ENCODE results near the gene MAML1.

The MAML1 gene

DNA sequence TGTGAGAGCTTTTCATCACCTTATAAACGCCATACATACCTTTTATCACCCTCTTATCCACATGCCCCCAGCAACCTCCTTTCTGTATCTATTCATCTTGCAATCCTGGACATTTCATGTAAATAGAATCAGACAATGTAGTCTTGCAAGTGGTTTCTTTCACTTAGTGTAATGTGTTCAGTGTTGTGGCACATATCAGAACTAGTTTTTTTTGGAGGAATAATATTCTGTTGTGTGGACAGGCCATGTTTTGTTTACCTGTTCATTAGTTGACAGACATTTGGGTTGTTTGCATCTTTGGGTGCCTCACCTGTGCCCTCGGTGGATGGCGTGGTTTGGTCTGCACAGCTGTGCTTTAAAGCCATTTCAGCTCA, 89.4 kb downstream of the MAML1 start:
- DNase-seq, result no peak
- WGBS (ENCODE audit: insufficient coverage), result 100% methylated on average over 2 of the region's 3 CpGs
- Histone ChIP-seq H3K36me3 (ENCODE audit: control insufficient read depth in 4 of 4, insufficient read depth in 4 of 4, low read length in 3 of 4) (peaks cover 16 to 47% (median 37%) of the 10 kb centered on the region in 4 experiments), H3K27ac (ENCODE audit: insufficient read depth in 1 of 2, low read depth in 1 of 2, low read length in 2 of 2, poor library complexity in 1 of 2, severe bottlenecking in 2 of 2) (peak overlapping the region in 1 of 2 experiments; percentile 95), H3K27me3 (replicated peaks in 2 of 5; ENCODE audit: control insufficient read depth in 4 of 5, insufficient read depth in 5 of 5, low read length in 4 of 5) (no peaks in the 10 kb centered on the region), H3K4me3 (ENCODE audit: control insufficient read depth in 1 of 7, extremely low read depth in 1 of 7, insufficient read depth in 4 of 7, low read depth in 2 of 7, low read length in 6 of 7) (peak overlapping the region in 6 of 7 experiments; percentile 82 to 96 (median 88)), H3K4me1 (ENCODE audit: control extremely low read depth in 1 of 4, control insufficient read depth in 4 of 4, insufficient read depth in 4 of 4, low read length in 3 of 4) (peaks cover 0 to 50% (median 45%) of the 10 kb centered on the region in 4 experiments), H3K9me3 (ENCODE audit: control extremely low read depth in 1 of 5, control insufficient read depth in 4 of 5, insufficient read depth in 2 of 5, low read depth in 1 of 5, low read length in 4 of 5) (no peaks in the 10 kb centered on the region)
- ChIA-PET POLR2A (interaction anchor here (0.6 to 9.1 kb wide), 6 partner anchors 10 to 655 kb away, joined by 3 to 131 read pairs (median 6); partner anchors contain the start of genes MAML1 and MGAT4B), CTCF (interaction anchor here (1.0 to 14.0 kb wide), 4 partner anchors 8 to 20 kb away, joined by 3 to 124 read pairs (median 4); no protein-coding TSS in a partner anchor)

DNA sequence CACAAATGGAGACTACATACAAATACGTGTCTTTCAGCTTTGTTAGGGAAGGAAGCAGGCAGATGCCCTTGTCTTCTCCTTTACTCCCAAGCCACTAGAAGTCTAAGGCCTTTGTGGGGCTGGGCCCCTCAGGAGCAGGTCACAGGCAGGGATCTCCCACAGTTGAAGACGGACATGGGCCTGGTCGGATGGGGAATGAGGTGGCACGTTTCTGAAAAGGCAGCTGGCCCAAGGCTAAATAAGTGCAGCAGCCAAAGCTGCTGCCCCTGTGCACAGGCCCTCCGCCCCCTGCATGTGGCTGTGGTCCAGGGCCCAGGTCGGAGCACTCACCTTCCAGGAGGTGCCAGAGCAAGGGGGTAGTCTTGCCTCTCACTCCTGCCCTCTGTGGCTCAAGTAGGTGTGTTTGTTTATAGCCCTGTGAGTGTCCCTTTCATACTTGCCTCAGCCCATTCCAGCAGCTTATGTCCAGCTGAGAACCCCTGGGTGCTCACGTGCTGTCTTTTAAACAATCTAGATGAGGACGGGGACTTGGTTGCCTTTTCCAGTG, 89.9 kb downstream of the MAML1 start:
- Histone ChIP-seq H3K27ac (ENCODE audit: insufficient read depth in 1 of 2, low read depth in 1 of 2, low read length in 2 of 2, poor library complexity in 1 of 2, severe bottlenecking in 2 of 2) (peak overlapping the region in 1 of 2 experiments; percentile 95), H3K4me3 (ENCODE audit: control insufficient read depth in 1 of 7, extremely low read depth in 1 of 7, insufficient read depth in 4 of 7, low read depth in 2 of 7, low read length in 6 of 7) (peak overlapping the region in 6 of 7 experiments; percentile 21 to 96 (median 88)), H3K36me3 (ENCODE audit: control insufficient read depth in 4 of 4, insufficient read depth in 4 of 4, low read length in 3 of 4) (peaks cover 16 to 48% (median 38%) of the 10 kb centered on the region in 4 experiments), H3K4me1 (ENCODE audit: control extremely low read depth in 1 of 4, control insufficient read depth in 4 of 4, insufficient read depth in 4 of 4, low read length in 3 of 4) (peaks cover 0 to 49% (median 43%) of the 10 kb centered on the region in 4 experiments), H3K27me3 (replicated peaks in 2 of 5; ENCODE audit: control insufficient read depth in 4 of 5, insufficient read depth in 5 of 5, low read length in 4 of 5) (no peaks in the 10 kb centered on the region), H3K9me3 (ENCODE audit: control extremely low read depth in 1 of 5, control insufficient read depth in 4 of 5, insufficient read depth in 2 of 5, low read depth in 1 of 5, low read length in 4 of 5) (no peaks in the 10 kb centered on the region)
- DNase-seq, result no peak
- POLR2A ChIA-PET, result interaction anchor here (0.6 to 9.1 kb wide), 6 partner anchors 10 to 655 kb away, joined by 3 to 131 read pairs (median 6); partner anchors contain the start of genes MAML1 and MGAT4B
- CTCF ChIA-PET, result interaction anchor here (1.0 to 14.0 kb wide), 4 partner anchors 9 to 20 kb away, joined by 3 to 124 read pairs (median 4); no protein-coding TSS in a partner anchor
- WGBS (ENCODE audit: insufficient coverage), result 79% methylated on average over 6 of the region's 8 CpGs

DNA sequence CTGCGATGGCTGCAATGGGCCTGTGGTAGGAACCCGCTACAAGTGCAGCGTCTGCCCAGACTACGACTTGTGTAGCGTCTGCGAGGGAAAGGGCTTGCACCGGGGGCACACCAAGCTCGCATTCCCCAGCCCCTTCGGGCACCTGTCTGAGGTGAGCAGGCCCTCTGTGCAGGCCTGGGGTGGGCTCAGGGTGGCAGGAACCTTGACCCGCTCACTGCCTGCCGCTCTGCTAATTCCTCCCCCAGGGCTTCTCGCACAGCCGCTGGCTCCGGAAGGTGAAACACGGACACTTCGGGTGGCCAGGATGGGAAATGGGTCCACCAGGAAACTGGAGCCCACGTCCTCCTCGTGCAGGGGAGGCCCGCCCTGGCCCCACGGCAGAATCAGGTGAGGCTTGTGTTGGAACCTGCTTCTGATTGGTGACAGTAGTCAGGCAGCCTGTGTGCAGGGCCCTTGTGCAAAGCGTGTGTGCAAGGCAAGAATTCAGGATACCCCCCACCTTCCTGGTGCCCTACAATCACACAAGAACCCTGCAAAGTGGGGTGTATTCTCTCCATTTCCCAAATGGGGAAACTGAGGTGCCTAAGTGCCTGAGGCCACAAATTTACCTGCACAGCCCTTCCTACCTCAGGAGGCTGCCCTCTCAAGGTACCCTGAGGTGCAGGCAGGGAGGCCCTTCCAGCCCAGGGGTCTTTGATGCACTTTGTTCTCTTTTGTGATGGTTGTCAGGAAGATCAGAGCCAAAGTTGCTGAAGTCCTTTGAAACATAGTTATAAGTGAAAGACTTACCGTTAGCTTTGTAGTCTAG, 91.5 kb downstream of the MAML1 start:
- 97% methylated on average over 16 of the region's 22 CpGs for WGBS (ENCODE audit: insufficient coverage)
- no peak overlapping the region for H3K27ac ChIP-seq (ENCODE audit: insufficient read depth in 1 of 2, low read depth in 1 of 2, low read length in 2 of 2, poor library complexity in 1 of 2, severe bottlenecking in 2 of 2)
- no peaks in the 10 kb centered on the region for H3K27me3 ChIP-seq (replicated peaks in 2 of 5; ENCODE audit: control insufficient read depth in 4 of 5, insufficient read depth in 5 of 5, low read length in 4 of 5)
- H3K4me3 ChIP-seq (ENCODE audit: control insufficient read depth in 1 of 7, extremely low read depth in 1 of 7, insufficient read depth in 4 of 7, low read depth in 2 of 7, low read length in 6 of 7), result no peak overlapping the region
- POLR2A ChIA-PET, result interaction anchor here (1.4 to 9.1 kb wide), 2 partner anchors 12 to 19 kb away, joined by 4 to 131 read pairs; partner anchors contain the start of gene MGAT4B
- CTCF ChIA-PET, result interaction anchor here (14.0 kb wide), 1 partner anchor 22 kb away, joined by 124 read pairs; no protein-coding TSS in a partner anchor
- no peaks in the 10 kb centered on the region for H3K9me3 ChIP-seq (ENCODE audit: control extremely low read depth in 1 of 5, control insufficient read depth in 4 of 5, insufficient read depth in 2 of 5, low read depth in 1 of 5, low read length in 4 of 5)
- no peak for DNase-seq
- H3K36me3 ChIP-seq (ENCODE audit: control insufficient read depth in 4 of 4, insufficient read depth in 4 of 4, low read length in 3 of 4), result peaks cover 22 to 57% (median 48%) of the 10 kb centered on the region in 4 experiments
- peaks cover 0 to 41% (median 32%) of the 10 kb centered on the region in 4 experiments for H3K4me1 ChIP-seq (ENCODE audit: control extremely low read depth in 1 of 4, control insufficient read depth in 4 of 4, insufficient read depth in 4 of 4, low read length in 3 of 4)

DNA sequence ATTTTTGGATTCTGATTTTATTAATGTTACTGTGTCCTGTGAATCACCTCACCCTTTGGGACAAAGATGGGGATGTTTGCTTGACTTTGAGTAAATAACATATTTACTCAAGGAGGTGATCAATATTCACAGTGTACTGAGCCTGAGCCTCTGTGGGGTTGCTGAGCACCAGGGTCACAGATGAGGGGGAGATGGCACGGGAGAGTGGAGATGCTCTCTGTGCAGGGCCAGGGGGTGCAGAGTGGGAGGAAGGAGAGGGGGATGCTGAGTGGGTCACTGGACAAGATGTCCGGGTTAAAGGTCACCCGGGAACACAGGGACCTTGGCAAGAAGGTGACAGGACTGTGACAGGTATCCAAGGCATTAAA, 92.1 kb downstream of the MAML1 start:
- no peak for DNase-seq
- Histone ChIP-seq H3K9me3 (ENCODE audit: control extremely low read depth in 1 of 5, control insufficient read depth in 4 of 5, insufficient read depth in 2 of 5, low read depth in 1 of 5, low read length in 4 of 5) (no peaks in the 10 kb centered on the region), H3K36me3 (ENCODE audit: control insufficient read depth in 4 of 4, insufficient read depth in 4 of 4, low read length in 3 of 4) (peaks cover 24 to 62% (median 54%) of the 10 kb centered on the region in 4 experiments), H3K27ac (ENCODE audit: insufficient read depth in 1 of 2, low read depth in 1 of 2, low read length in 2 of 2, poor library complexity in 1 of 2, severe bottlenecking in 2 of 2) (no peak overlapping the region), H3K27me3 (replicated peaks in 2 of 5; ENCODE audit: control insufficient read depth in 4 of 5, insufficient read depth in 5 of 5, low read length in 4 of 5) (no peaks in the 10 kb centered on the region), H3K4me1 (ENCODE audit: control extremely low read depth in 1 of 4, control insufficient read depth in 4 of 4, insufficient read depth in 4 of 4, low read length in 3 of 4) (peaks cover 0 to 36% (median 26%) of the 10 kb centered on the region in 4 experiments), H3K4me3 (ENCODE audit: control insufficient read depth in 1 of 7, extremely low read depth in 1 of 7, insufficient read depth in 4 of 7, low read depth in 2 of 7, low read length in 6 of 7) (no peak overlapping the region)
- ChIA-PET CTCF (interaction anchor here (1.0 to 14.0 kb wide), 3 partner anchors 11 to 23 kb away, joined by 3 to 124 read pairs (median 3); no protein-coding TSS in a partner anchor), POLR2A (interaction anchor here (1.4 to 3.2 kb wide), 3 partner anchors 12 to 21 kb away, joined by 4 to 10 read pairs (median 4); no protein-coding TSS in a partner anchor)
- WGBS (ENCODE audit: insufficient coverage), result 100% methylated on average over 2 of the region's 3 CpGs

DNA sequence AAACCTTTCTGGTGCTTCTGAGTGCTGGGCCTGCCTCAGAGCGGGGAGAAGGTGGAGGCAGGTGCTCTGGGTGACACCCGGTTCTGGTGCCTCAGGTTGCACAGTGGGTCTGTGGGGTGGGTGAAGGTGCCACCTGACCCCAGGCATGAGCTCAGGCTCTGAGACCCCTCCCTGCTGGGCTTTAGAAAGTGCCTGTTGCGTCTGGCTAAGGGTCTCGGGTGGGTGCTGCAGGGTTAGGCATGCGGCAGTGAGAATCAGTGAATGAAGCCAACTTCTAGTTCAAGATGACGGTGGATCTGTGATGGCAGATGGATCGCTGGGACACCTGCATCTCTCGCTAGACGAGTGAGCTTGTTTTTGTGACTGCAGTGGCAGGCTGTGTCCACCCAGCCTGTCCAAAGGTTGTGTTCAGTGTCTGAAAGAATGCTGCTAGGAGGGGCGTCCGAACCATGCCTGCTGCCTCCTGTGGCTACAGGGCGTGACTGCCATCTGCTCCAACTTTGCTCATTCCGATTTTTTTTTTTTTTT, 93.1 kb downstream of the MAML1 start:
- peaks cover 24 to 72% (median 59%) of the 10 kb centered on the region in 4 experiments for H3K36me3 ChIP-seq (ENCODE audit: control insufficient read depth in 4 of 4, insufficient read depth in 4 of 4, low read length in 3 of 4)
- ChIA-PET CTCF (interaction anchor here (0.7 to 14.0 kb wide), 4 partner anchors 12 to 63 kb away, joined by 3 to 124 read pairs (median 3); no protein-coding TSS in a partner anchor), POLR2A (interaction anchor here (1.4 to 3.2 kb wide), 3 partner anchors 11 to 22 kb away, joined by 4 to 10 read pairs (median 4); no protein-coding TSS in a partner anchor)
- no peaks in the 10 kb centered on the region for H3K9me3 ChIP-seq (ENCODE audit: control extremely low read depth in 1 of 5, control insufficient read depth in 4 of 5, insufficient read depth in 2 of 5, low read depth in 1 of 5, low read length in 4 of 5)
- 96% methylated on average over 9 of the region's 13 CpGs for WGBS (ENCODE audit: insufficient coverage)
- peak in 1 of 3 donors; percentile 65 for DNase-seq
- no peaks in the 10 kb centered on the region for H3K27me3 ChIP-seq (replicated peaks in 2 of 5; ENCODE audit: control insufficient read depth in 4 of 5, insufficient read depth in 5 of 5, low read length in 4 of 5)
- H3K27ac ChIP-seq (ENCODE audit: insufficient read depth in 1 of 2, low read depth in 1 of 2, low read length in 2 of 2, poor library complexity in 1 of 2, severe bottlenecking in 2 of 2), result no peak overlapping the region
- peaks cover 0 to 27% (median 18%) of the 10 kb centered on the region in 4 experiments for H3K4me1 ChIP-seq (ENCODE audit: control extremely low read depth in 1 of 4, control insufficient read depth in 4 of 4, insufficient read depth in 4 of 4, low read length in 3 of 4)
- no peak overlapping the region for H3K4me3 ChIP-seq (ENCODE audit: control insufficient read depth in 1 of 7, extremely low read depth in 1 of 7, insufficient read depth in 4 of 7, low read depth in 2 of 7, low read length in 6 of 7)
